ENCODE results near the gene TALDO1. TPM values are rescaled to one million over a fixed set of nuclear protein-coding genes. Genes with fewer than 3 reads are reported as not detected.

Gene TALDO1
- total and polyA plus RNA-seq, 2 experiments from 2014 or later: 137 to 161 TPM

DNA sequence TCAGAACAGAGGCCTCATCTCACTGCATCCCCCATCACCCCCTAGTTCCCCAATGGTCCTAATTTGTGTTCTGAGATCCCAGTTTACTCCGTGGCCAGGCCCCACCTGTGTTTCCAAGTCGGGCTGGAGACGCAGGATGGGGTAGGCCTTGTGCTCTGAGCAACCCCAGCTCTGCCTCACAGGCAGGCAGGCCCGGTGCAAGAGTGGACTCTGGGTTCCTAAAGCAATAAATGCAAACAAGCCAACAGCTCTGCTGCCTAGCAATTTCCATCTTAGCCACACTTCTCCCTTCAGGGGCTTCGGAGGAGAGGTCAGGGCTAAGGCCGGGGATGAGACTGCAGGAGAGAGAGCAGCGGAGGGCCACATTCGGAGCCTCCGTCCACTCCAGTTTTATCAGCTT, 43.8 kb upstream of the TALDO1 start:
- DNase-seq (ENCODE audit: low spot score): no peak
- Histone ChIP-seq H3K4me2 (no peak overlapping the region), H3K27me3 (no peaks in the 10 kb centered on the region), H2AFZ (no peak overlapping the region), H3K27ac (no peak overlapping the region), H4K20me1 (ENCODE audit: insufficient read depth, poor library complexity, severe bottlenecking) (no peaks in the 10 kb centered on the region), H3K9me2 (replicated peaks; ENCODE audit: insufficient read depth) (no peaks in the 10 kb centered on the region), H3K9me3 (ENCODE audit: low read depth) (no peaks in the 10 kb centered on the region), H3K79me2 (peaks cover 54% of the 10 kb centered on the region), H3K4me3 (no peak overlapping the region), H3K4me1 (ENCODE audit: insufficient read depth) (peaks cover 32% of the 10 kb centered on the region), H3K36me3 (replicated peaks; ENCODE audit: insufficient read depth, low read depth) (no peaks in the 10 kb centered on the region)
- 89% methylated on average over 9 of the region's 9 CpGs for WGBS (ENCODE audit: low lambda C conversion rate, missing lambda C conversion rate)
- TF ChIP-seq EZH2phosphoT487 (IDR thresholded peaks at IDR 0.05; ENCODE audit: low read depth, severe bottlenecking, unreplicated experiment) (no peak), EZH2 (IDR thresholded peaks at IDR 0.05; ENCODE audit: borderline replicate concordance) (no peak)
- TF ChIP-seq, protein P1, sequence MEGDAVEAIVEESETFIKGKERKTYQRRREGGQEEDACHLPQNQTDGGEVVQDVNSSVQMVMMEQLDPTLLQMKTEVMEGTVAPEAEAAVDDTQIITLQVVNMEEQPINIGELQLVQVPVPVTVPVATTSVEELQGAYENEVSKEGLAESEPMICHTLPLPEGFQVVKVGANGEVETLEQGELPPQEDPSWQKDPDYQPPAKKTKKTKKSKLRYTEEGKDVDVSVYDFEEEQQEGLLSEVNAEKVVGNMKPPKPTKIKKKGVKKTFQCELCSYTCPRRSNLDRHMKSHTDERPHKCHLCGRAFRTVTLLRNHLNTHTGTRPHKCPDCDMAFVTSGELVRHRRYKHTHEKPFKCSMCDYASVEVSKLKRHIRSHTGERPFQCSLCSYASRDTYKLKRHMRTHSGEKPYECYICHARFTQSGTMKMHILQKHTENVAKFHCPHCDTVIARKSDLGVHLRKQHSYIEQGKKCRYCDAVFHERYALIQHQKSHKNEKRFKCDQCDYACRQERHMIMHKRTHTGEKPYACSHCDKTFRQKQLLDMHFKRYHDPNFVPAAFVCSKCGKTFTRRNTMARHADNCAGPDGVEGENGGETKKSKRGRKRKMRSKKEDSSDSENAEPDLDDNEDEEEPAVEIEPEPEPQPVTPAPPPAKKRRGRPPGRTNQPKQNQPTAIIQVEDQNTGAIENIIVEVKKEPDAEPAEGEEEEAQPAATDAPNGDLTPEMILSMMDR (IDR thresholded peaks at IDR 0.05; ENCODE audit: poor library complexity): no peak

DNA sequence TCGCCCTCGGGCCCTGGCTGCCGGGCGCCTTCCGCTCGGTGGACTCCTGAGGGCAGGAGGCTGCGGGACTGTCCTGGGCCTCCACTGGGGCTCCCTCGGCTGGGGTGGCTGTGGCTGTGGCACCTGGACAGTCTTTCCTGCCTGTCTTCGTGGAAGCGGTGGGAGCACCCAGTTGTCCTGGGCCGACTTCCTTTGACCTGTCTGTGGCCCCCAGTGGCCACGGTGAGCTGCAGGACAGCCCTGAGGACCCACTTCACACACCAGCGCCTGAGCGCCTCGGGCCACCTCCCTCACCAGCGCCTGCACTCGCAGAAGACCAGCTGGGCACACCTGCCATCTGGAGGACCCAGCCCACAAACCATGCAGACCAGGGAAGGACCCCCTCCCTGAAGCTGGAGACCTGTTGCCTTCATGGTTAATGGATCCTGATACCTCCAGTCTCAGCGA, 43.0 kb upstream of the TALDO1 start:
- TF ChIP-seq, protein P1 (IDR thresholded peaks at IDR 0.05; ENCODE audit: poor library complexity): no peak
- TF ChIP-seq EZH2phosphoT487 (IDR thresholded peaks at IDR 0.05; ENCODE audit: low read depth, severe bottlenecking, unreplicated experiment) (no peak), EZH2 (IDR thresholded peaks at IDR 0.05; ENCODE audit: borderline replicate concordance) (no peak)
- 98% methylated on average over 18 of the region's 18 CpGs for WGBS (ENCODE audit: low lambda C conversion rate, missing lambda C conversion rate)
- no peak overlapping the region for H3K4me3 ChIP-seq
- peak overlapping the region; percentile 96 for H3K4me2 ChIP-seq
- no peaks in the 10 kb centered on the region for H3K9me2 ChIP-seq (replicated peaks; ENCODE audit: insufficient read depth)
- H3K36me3 ChIP-seq (replicated peaks; ENCODE audit: insufficient read depth, low read depth): no peaks in the 10 kb centered on the region
- H3K27ac ChIP-seq: peak overlapping the region; percentile 99
- H3K27me3 ChIP-seq: no peaks in the 10 kb centered on the region
- no peaks in the 10 kb centered on the region for H3K9me3 ChIP-seq (ENCODE audit: low read depth)
- no peak overlapping the region for H2AFZ ChIP-seq
- peaks cover 54% of the 10 kb centered on the region for H3K79me2 ChIP-seq
- no peaks in the 10 kb centered on the region for H4K20me1 ChIP-seq (ENCODE audit: insufficient read depth, poor library complexity, severe bottlenecking)
- peaks cover 36% of the 10 kb centered on the region for H3K4me1 ChIP-seq (ENCODE audit: insufficient read depth)
- no peak for DNase-seq (ENCODE audit: low spot score)

DNA sequence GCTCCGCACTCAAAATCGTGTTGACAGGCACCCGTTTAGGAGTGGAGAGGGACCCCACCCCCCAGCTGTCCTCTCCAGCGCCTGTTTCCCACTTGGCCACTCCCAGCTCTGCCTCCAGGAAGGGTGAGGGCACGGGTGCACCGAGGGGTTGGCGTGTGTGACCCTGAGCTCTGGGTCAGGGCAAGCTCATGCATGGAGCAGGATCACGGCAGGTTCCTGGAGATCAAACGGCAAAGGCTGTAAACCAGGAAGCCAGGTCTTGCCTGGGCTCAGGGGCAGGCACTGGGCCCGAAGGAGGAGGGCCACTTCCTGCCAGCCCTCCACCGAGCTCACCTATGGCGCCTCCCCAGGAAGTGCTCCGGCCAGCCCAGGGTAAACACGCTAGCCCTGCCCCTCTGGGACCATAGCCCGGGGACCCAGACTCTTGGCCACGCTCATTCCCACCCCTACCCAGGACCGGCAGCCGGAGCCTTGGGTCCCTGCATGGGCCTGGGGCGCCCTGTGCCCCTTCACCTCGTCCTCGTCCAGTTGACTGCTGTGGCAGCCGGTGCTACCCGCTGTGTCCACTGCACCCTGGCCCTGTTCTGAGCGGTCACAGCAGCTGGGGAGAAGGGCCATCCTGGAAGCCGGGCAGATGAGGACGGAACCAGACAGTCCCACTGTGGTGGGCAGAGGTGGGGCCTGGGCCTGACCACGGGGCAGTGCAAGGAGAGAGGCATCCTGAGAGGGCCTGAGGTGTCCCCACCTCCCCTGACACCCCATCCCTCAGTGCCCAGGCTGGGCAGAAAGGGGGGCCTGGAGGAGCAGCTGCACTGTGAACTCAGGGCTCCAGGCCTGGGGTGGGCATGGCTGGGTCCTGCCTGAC, 42.3 kb upstream of the TALDO1 start:
- Histone ChIP-seq H3K9me2 (replicated peaks; ENCODE audit: insufficient read depth) (no peaks in the 10 kb centered on the region), H3K4me1 (ENCODE audit: insufficient read depth) (peaks cover 42% of the 10 kb centered on the region), H2AFZ (no peak overlapping the region), H3K27ac (peak overlapping the region; percentile 99), H3K9me3 (ENCODE audit: low read depth) (no peaks in the 10 kb centered on the region), H3K4me3 (peak overlapping the region; percentile 87), H3K4me2 (peak overlapping the region; percentile 96), H3K79me2 (peaks cover 58% of the 10 kb centered on the region), H3K27me3 (no peaks in the 10 kb centered on the region), H3K36me3 (replicated peaks; ENCODE audit: insufficient read depth, low read depth) (no peaks in the 10 kb centered on the region), H4K20me1 (ENCODE audit: insufficient read depth, poor library complexity, severe bottlenecking) (no peaks in the 10 kb centered on the region)
- peak; percentile 75 for DNase-seq (ENCODE audit: low spot score)
- TF ChIP-seq EZH2phosphoT487 (IDR thresholded peaks at IDR 0.05; ENCODE audit: low read depth, severe bottlenecking, unreplicated experiment) (no peak), EZH2 (IDR thresholded peaks at IDR 0.05; ENCODE audit: borderline replicate concordance) (no peak)
- 69% methylated on average over 26 of the region's 27 CpGs for WGBS (ENCODE audit: low lambda C conversion rate, missing lambda C conversion rate)
